Suppressor macrophage treated with lipopolysaccharide for 4 hours (primary cell): ENCODE measurements around the gene PC.

Source experiments
- DNase-seq: peaks from one replicate; pipeline ENCODE4 v3.0.0-alpha.2; 2020

PC gene

DNA sequence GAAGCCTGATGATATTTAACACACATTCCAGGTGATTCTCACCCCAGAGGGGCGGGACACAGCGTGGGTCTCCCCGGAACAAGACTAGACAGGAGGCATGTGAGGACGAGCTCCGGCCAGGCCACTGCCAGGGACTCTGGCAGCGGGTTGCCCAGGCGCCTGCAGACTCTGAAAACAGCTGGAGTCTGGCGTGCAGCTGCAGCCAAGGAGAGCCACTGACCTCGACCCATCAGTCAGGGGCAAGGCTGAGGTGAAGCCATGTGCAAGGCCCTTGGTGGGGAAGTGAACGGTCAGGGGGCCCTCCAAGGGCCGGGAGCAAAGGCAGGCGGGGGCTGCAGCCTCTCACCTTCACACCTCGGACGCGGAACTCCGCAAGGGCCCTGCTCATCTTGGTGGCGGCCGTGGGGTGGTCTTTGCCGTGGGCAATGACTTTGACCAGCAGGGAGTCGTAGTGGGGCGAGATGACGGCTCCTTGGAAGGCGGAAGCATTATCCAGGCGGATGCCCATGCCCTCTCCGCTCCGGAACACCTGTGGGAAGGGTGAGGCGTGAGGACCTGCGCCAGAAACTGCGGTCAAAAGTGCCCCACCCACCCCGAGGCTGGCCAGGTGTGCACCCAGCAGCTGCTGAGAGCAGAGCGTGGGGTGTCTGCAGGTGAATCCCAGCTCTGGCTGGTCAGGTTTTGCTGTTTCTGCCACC is 94.6 kb downstream of the PC start:
- DNase-seq = no peak

DNA sequence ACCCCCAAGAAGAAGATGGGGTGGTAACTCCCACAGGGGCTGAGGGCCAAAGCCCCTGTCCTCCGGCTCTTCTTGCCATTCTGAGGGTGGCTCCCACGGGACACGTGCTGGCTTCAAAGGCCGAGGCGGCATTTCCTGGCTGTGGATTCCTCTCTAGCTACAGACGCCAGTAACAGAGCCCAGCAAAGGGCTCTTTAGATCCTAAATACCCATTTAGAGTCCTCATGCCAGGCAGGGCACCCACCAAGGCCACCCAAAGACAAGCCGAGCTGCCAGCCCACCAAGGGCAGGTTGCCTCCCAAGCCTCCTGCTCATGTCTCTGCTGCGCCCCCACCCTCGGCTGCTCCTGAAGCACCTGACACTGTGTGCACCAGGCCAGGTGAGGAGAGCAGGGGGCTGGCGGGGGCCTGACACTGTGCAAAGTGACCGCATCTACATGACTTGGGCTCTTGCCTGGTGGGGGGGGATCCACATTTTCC is 95.6 kb downstream of the PC start:
- no peak for DNase-seq

DNA sequence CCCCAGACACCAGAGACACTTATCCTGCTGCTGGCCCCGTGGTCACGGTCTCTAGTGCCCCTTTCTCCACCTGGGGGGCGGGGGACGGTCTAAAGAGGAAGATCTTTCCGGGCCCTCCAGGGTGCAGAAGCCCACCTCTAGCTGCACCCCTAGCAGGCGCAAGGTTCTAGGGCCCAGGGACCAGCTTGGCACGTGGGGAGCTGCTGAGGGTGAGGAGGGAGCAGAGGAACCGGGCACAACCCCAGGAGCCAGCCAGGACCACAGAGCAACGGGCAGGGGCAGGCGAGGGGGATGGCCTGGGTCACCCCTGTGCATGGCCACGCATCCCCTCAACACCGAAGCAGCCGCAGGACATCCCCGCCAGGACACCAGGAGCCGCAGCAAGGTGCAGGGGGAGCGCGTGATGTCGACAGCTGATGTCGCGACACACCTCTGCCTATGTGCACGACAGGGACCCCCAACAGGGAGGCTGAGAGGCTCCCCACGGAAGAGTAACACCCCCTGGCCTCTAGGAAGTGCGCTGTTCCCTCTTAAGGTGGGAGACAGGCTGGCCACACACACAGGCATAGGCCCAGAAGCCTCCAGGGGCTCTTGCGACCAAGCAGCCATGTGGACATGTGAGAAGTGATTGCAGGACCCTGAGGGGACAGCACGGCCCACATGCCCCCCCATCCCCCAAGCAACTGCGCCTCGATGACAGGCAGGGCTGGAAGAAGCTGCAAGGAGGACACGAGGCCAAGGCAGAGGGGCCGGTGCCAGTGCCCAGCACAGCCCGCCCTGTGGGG is 96.2 kb downstream of the PC start:
- no peak for DNase-seq

DNA sequence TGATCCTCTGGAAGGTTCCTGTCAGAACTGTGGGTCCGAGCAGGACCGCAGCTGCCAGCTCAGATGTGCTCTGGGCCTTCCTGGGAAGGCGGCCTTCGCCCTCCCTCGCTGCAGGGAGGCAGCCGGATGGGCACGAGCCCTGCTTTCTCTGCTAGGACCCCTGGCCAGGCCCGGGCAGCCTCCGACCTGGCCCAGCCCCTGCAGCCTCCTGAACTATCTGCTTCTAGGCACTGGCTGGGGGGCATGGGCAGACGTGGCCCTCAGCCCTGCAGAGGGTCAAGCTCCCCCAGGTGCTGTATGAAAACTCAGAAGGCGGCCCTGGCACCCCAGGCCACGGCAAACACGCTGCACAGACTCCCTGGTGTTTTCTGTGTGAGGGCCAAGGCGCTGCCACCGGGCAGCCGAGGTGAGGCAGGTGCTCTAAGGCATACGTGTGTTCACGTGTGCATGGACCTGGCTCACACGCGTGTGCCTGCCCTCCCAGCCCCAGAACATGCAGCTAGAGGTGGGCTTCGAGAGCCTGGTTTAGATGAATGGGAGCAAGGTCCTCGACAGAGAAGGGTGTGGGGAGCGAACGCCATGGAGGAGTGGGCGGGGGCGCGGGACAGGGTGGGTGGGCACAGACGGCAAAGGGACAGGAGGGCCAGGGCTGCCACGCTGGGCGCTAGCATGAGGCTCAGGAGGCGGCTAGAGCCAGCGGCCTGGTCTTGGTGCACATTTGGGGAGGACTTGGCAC is 97.0 kb downstream of the PC start:
- no peak for DNase-seq

DNA sequence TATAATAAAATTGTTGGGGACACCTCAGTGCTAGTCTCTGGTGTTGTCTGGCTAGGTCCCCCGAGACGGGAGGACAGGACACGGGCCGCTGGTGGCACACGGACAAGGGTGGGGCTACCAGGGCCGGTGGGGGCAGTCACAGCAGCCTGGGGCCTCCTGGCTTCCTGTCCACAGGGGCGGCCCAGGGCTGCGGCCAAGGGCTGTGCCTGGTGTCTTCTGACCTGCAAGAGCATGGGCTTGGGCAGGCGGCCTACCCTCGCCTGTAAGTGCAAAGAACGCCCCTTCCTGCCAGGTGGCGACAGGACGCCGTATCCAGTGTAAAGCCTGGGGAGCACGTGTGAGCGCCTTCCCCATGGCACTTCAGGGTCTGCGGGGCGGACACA is 97.7 kb downstream of the PC start:
- no peak for DNase-seq

DNA sequence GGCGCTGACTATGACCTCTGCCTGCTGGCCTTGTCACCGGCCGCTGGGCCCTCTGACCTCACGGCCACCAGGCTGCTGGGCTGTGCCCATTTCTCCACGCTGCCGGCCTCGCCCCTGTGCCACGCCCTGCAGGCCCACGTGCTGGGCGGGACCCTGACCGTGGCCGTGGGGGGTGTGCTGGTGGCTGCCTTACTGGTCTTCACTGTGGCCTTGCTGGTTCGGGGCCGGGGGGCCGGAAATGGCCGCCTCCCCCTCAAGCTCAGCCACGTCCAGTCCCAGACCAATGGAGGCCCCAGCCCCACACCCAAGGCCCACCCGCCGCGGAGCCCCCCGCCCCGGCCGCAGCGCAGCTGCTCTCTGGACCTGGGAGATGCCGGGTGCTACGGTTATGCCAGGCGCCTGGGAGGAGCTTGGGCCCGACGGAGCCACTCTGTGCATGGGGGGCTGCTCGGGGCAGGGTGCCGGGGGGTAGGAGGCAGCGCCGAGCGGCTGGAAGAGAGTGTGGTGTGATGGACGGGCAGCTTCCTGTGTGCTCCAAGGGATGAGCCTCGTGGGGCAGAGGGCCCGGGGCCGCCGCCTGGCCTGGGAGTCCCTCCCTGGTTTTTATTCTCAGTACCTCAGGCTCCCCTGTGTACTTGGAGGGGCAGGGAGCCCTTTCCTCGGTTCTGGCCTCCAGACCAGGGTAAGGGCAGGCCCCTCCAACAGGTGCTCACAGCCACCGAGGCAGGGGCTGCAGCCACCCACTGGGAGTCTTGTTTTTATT is 98.3 kb downstream of the PC start:
- DNase-seq = no peak

DNA sequence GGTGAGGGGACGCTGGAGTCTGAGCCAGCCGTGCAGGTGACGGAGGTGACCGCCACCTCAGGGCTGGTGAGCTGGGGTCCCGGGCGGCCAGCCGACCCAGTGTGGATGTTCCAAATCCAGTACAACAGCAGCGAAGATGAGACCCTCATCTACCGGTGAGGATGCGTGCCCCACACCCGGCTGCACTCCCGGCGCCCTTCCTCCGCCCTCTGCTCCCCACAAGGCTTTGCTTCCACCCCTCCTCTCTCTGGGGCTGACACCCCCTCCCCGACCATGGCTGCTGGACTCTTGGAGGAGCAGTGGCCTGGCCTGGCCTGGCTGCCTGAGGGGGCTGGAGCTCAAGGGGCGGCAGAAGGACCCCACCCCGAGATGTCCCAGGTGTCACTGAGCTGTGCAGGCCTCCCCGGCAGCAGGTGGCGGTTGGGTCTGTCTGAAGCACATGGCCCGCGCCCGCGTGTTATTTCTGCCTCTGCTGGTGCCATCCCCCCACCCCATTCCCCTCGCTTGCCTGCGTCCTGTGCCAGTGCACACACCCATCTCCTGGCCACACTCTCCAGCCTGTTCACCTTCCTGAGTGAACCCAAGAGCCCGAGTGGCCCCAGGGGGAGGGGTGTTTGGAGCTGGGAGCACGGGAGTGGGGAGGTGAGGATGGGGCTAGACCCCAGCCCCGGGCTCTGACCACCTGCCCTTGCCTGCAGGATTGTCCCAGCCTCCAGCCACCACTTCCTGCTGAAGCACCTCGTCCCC is 99.1 kb downstream of the PC start:
- no peak for DNase-seq

DNA sequence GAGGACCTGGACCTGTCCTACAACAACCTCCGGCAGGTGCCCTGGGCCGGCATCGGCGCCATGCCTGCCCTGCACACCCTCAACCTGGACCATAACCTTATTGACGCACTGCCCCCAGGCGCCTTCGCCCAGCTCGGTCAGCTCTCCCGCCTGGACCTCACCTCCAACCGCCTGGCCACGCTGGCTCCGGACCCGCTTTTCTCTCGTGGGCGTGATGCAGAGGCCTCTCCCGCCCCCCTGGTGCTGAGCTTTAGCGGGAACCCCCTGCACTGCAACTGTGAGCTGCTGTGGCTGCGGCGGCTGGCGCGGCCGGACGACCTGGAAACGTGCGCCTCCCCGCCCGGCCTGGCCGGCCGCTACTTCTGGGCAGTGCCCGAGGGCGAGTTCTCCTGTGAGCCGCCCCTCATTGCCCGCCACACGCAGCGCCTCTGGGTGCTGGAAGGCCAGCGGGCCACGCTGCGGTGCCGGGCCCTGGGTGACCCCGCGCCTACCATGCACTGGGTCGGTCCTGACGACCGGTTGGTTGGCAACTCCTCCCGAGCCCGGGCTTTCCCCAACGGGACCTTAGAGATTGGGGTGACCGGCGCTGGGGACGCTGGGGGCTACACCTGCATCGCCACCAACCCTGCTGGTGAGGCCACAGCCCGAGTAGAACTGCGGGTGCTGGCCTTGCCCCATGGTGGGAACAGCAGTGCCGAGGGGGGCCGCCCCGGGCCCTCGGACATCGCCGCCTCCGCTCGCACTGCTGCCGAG is 99.8 kb downstream of the PC start:
- no peak for DNase-seq

DNA sequence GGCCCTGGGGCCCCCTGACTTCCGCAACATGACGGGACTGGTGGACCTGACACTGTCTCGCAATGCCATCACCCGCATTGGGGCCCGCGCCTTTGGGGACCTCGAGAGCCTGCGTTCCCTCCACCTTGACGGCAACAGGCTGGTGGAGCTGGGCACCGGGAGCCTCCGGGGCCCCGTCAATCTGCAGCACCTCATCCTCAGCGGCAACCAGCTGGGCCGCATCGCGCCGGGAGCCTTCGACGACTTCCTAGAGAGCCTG is 100.3 kb downstream of the PC start:
- no peak for DNase-seq

DNA sequence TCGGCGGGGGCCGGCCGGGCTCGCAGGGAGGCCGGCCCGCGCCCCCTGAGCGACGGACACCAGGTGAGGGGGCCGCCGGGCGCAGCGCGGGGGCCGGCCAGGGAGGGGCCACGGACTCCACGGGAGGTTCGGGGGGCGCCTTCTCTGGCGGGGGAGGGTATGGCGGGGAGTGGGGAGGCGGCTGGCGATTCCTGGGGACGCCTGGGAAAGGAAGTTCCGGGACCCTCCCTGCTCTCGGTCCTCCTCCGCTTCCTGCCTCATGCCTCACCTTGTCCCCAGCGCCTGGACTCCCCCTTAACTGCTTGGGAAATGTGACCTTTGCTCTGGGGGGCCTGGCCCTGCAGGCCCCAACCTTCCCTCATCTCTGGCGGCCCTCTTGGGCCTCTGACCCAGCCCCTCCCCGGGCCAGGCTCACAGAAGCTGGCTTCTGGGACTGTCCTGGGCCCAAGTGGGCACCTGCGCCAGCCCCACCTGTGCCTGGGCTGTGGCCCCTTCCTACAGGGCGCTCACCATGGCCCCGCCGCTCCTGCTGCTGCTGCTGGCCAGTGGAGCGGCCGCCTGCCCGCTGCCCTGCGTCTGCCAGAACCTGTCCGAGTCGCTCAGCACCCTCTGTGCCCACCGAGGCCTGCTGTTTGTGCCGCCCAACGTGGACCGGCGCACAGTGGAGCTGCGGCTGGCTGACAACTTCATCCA is 100.8 kb downstream of the PC start:
- DNase-seq = no peak

DNA sequence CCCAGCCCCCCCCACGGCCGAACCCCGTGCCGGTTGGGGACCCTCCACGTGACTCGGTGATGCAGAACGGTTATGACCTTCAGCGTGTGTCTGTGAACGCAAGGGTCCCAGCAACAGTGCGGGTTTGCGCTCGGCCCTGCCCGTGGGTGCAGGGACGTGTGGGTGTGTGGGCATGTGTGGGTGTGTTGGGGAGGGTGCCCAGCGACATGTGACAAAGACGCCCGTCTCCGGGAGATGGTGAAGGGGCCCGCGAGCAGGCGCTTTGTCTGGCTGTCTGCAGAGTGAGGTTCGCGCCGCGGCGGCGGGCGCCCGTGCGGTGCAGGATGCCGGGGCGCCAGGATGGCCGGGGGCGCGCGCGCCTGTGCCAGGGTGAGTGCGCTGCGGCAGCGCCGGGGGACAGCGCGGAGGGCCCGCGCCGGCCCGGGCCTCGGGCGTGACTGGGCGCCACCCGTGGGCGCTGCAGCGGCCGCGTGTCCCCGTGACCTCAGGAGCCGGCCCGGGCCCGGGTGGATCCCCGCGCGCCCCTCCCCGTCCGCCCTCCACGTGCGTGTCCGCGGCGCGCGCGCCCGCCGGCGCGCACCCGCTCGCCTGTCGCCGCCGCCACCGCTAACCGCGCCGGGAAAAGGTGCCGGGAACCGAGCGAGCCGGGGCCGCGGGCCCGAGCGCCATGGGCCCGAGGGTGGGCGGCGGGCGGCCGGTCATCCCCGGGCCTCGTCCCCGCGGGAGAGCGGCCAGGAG is 101.5 kb downstream of the PC start, which contains the start of gene LRFN4:
Gene LRFN4, plus strand, starts transcription at position 569 of the 738 bp plus-strand sequence. CDS start 681 bp downstream, outside the sequence.
- peak; percentile 64 for DNase-seq

DNA sequence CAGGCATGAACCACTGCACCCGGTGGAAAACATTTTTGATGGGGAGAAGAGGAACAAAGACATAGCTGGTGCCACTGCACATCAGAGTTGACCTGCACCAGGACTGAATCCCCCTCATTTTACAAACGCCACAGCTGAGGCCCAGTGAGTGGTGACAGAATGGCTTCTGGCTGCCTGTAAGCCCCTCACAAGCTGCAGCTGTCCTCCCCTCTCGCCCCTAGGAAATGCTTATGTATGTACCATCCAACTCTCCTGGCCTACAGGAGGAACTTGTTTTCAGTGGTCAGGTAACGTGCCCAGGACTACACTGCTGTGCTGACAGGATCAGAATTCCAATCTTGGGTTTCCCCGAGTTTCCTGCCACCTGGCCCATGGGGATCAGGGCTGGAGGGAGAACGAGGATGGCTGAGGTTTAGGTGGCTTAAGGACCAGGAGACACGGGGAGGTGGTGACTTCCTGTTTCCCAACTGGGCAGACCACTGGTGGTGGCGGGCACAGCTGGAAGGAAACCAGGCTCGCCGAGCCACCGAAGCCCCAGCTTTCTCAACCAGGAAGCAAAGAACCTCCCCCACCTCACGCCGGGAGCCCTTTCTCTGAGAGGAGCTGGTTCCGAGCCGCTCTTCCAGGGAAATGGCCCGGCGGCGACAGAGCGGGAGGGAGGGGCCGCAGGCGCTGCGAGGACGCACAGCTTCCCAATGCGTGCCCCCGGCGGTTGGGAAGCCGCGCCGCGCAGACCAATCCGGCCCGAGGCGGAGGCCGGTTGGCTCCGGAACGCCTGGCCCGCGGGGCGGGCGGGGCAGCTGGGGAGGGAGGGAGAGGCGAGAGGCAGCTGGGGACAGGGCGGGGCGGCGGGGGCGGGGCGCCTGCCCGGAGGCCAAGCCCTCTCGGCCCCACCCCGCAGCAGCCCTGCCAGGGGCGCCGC is 102.3 kb downstream of the PC start:
- peak; percentile 96 for DNase-seq

DNA sequence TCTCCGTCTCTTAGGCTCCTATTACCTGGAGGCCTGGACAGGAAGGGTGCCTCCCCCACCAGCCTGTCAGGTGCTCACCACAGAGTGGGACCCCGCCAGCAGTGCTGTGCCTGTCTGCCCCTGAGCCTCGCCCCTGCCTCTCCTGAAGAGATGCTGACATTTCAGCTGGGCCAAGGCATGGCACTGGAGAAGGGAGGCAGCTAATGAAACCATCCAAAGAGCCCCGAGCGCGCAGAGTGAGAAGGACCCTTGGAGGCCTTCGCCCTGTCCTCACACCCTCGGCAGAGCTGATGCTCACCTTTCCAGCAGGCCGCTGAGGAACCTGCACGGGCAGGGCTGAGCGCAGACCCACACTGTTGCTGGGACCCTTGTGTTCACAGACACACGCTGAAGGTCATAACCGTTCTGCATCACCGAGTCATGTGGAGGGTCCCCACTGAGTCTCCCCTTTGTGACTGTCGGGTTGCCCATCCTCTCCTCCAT is 103.4 kb downstream of the PC start:
- DNase-seq = no peak

DNA sequence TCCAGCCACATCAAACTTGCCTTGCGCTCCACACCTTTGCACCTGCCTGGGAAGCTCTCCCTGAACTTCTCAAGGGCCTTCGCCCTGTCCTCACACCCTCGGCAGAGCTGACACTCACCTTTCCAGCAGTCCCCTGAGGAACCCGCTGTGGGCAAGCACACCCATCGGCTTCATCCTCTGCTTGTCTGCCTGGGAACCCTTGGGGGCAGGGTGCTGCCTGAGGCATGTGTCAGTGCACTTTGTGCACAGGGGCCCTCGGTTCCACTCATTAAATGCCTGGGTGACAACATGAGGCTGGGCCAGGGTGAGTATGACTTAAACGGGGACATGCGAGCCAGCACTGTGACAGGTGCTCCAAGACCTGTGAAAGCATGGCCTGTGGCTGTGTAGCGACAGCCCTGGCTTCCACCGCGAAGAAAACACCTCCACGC is 103.9 kb downstream of the PC start:
- no peak for DNase-seq

DNA sequence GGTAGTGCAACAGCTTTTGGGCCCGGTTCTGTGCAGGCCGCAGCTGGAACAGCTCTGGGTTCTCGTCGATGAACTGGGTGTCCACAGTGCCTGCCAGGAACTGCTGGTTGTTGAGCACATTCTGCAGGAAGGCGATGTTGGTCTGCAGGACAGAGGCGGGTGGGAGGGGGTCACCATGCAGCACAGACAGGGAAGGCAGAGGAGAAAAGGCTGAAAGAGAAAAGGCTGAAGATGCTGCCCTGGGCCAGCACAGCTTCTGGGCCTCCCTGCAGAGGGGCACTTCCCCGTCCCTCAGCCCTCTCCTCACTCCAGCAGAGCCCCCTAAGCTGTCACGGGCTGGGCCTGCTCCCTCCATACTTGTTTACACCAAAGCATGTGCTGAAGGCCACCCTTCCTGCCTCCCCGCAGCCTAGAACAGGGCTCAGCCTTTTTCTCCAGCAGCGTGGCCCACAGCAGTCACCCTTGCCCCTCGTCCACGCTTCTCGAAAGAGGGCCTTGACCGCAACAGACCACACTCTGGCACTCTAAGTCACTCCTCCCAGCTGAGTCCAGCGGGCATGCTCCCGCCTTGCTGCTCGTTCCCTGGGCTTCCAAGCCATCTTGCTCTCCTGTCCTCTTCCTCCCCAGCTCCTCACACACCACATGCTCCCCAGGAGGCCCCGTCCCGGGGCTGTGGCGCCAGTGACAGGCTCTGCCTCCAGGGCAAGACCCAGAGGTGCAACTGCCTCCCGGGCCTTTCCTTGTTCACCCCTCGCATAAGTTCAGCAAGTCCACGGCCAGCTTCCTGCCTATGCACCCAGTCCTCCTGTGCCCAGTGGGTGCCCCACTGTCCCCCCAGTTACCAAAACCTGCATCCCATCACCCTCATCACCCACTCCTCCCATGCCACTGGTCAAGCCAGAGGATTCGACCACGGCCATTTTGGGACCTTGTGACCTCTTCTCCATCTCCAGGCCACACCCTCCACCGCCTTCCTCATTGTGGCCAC is 104.6 kb downstream of the PC start:
- no peak for DNase-seq

DNA sequence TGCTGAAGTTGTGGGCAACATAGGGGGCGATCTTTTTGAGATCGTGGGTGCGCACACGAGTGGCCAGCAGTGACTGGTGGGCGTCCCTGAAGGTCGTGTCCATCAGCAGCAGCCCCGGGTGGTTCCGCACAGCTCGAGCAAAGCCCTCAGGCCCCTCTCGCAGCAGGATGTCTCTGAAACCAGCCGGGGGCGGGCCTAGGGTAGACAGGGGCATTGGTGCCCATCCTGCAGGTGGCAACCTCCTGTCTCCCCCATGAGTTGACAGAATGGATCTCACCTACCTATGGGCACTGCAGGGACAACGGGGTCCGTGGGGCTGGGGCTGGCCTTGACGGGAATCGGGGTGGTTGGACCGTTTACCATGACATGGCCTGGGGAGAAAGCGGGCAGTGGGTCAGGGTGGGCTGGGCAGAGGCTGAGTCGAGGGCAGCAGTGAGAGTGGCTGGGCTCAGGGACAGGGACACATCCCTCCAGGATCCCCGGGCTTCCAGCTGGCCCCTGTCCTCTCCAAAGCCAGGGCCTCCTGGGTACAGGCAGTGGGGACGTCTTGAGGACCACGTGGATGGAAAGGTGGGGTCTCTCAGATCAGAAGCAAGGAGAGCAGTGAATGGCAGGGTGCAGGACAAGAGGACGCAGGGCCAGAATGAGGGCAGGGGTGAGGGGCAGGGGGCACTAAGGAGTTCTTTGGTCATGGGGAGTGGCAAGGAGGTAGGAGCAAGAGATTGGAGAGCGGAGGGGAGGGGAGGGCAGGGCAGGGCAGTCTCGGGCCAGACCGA is 105.5 kb downstream of the PC start:
- no peak for DNase-seq
